ENCODE results near the gene APOBEC3A. TPM values are rescaled to one million over a fixed set of nuclear protein-coding genes. Genes with fewer than 3 reads are reported as not detected.

APOBEC3A gene
- total and polyA plus RNA-seq, 2 of the 13 experiments (the other 11 are each of a cell fraction or from before 2014, with no cell fraction given), result not detected

- in situ Hi-C loops (cut with HindIII; ENCODE audit: extremely low pct_ligation_motif_present, low pct_unique_long_range_greater_than_20kb), result no loop called here
- H3K9me3 ChIP-seq (ENCODE audit: low read length), result no peaks in the 10 kb centered on the region
- no peak overlapping the region for H3K9ac ChIP-seq (ENCODE audit: insufficient read depth, low read depth, low read length)
- DNase-seq (ENCODE audit: low spot score) (peak; percentile 67), FAIRE-seq (peak; percentile 68), ATAC-seq (peak; percentile 94)
- H3K27ac ChIP-seq (ENCODE audit: extremely low read length, insufficient read depth, low read length), result no peak overlapping the region
- H3K27me3 ChIP-seq (ENCODE audit: control insufficient read depth in 1 of 2, insufficient read depth in 2 of 2, low read length in 2 of 2), result no peaks in the 10 kb centered on the region
- WGBS (ENCODE audit: low lambda C conversion rate), result 8% methylated on average over 25 of the region's 27 CpGs
- H3K79me2 ChIP-seq (ENCODE audit: insufficient read depth, low read length), result no peaks in the 10 kb centered on the region
- peaks cover 27% of the 10 kb centered on the region for H3K4me1 ChIP-seq (ENCODE audit: insufficient read depth, low read length)
- ChIA-PET POLR2A (interaction anchor here (0.9 to 1.0 kb wide), 3 partner anchors 57 to 338 kb away, joined by 3 read pairs; partner anchors contain the start of gene RPL3), CTCF (ENCODE audit: low intra/inter-chr PET ratio, low total read pairs) (interaction anchor here (1.0 to 1.7 kb wide), 3 partner anchors 22 to 113 kb away, joined by 3 to 11 read pairs (median 7); no protein-coding TSS in a partner anchor)
- no peak overlapping the region for H2AFZ ChIP-seq (ENCODE audit: low read length)
- no peaks in the 10 kb centered on the region for H3K36me3 ChIP-seq (replicated peaks in 1 of 2; ENCODE audit: control insufficient read depth in 1 of 2, insufficient read depth in 2 of 2, low read length in 2 of 2)
- no TSS peak for BruUV-seq (replicated peaks)
- intact Hi-C loops (cut with micrococcal nuclease; ENCODE audit: unreplicated experiment), result no loop called here
- H3K4me2 ChIP-seq (ENCODE audit: low read depth, low read length), result peak overlapping the region; percentile 82
- H3K4me3 ChIP-seq (replicated peaks in 1 of 3; ENCODE audit: insufficient read depth in 1 of 3, low read depth in 2 of 3, low read length in 3 of 3), result peak overlapping the region; percentile 46 to 70 (median 51)
- no peaks in the 10 kb centered on the region for H4K20me1 ChIP-seq (ENCODE audit: insufficient read depth, low read length)
- TF ChIP-seq KDM2A (CRISPR knock-in tag; IDR thresholded peaks at IDR 0.05; ENCODE audit: borderline replicate concordance, low read depth), result peak; percentile 6; the same call in 1 of the 2 replicates
- TF ChIP-seq MEIS1 (CRISPR knock-in tag; IDR thresholded peaks at IDR 0.05; ENCODE audit: borderline replicate concordance), result no peak
- no peak for TF ChIP-seq ATF7 (IDR thresholded peaks at IDR 0.05)
- TF ChIP-seq ATF7 (CRISPR knock-in tag; IDR thresholded peaks at IDR 0.05), result no peak
- no peak for TF ChIP-seq ZNF781 (CRISPR knock-in tag; IDR thresholded peaks at IDR 0.05; ENCODE audit: borderline replicate concordance, not compliant biosample characterization)
- peak; percentile 91 for TF ChIP-seq ZNF777 (CRISPR knock-in tag; IDR thresholded peaks at IDR 0.05)
- 0 out of 2 replicates have a peak, but pooled peaks have one; percentile 6 for TF ChIP-seq ZMYM3 (CRISPR knock-in tag; IDR thresholded peaks at IDR 0.05)
- TF ChIP-seq, protein P1, sequence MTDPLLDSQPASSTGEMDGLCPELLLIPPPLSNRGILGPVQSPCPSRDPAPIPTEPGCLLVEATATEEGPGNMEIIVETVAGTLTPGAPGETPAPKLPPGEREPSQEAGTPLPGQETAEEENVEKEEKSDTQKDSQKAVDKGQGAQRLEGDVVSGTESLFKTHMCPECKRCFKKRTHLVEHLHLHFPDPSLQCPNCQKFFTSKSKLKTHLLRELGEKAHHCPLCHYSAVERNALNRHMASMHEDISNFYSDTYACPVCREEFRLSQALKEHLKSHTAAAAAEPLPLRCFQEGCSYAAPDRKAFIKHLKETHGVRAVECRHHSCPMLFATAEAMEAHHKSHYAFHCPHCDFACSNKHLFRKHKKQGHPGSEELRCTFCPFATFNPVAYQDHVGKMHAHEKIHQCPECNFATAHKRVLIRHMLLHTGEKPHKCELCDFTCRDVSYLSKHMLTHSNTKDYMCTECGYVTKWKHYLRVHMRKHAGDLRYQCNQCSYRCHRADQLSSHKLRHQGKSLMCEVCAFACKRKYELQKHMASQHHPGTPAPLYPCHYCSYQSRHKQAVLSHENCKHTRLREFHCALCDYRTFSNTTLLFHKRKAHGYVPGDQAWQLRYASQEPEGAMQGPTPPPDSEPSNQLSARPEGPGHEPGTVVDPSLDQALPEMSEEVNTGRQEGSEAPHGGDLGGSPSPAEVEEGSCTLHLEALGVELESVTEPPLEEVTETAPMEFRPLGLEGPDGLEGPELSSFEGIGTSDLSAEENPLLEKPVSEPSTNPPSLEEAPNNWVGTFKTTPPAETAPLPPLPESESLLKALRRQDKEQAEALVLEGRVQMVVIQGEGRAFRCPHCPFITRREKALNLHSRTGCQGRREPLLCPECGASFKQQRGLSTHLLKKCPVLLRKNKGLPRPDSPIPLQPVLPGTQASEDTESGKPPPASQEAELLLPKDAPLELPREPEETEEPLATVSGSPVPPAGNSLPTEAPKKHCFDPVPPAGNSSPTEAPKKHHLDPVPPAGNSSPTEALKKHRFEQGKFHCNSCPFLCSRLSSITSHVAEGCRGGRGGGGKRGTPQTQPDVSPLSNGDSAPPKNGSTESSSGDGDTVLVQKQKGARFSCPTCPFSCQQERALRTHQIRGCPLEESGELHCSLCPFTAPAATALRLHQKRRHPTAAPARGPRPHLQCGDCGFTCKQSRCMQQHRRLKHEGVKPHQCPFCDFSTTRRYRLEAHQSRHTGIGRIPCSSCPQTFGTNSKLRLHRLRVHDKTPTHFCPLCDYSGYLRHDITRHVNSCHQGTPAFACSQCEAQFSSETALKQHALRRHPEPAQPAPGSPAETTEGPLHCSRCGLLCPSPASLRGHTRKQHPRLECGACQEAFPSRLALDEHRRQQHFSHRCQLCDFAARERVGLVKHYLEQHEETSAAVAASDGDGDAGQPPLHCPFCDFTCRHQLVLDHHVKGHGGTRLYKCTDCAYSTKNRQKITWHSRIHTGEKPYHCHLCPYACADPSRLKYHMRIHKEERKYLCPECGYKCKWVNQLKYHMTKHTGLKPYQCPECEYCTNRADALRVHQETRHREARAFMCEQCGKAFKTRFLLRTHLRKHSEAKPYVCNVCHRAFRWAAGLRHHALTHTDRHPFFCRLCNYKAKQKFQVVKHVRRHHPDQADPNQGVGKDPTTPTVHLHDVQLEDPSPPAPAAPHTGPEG (CRISPR knock-in tag; IDR thresholded peaks at IDR 0.05), result peak; percentile 27; the same call in 1 of the 2 replicates
- peak; percentile 41 for TF ChIP-seq SAP130 (CRISPR knock-in tag; IDR thresholded peaks at IDR 0.05; ENCODE audit: low read depth)
- TF ChIP-seq HMGXB4 (CRISPR knock-in tag; IDR thresholded peaks at IDR 0.05; ENCODE audit: borderline replicate concordance in 1 of 2, low read depth in 1 of 2), result peak in 1 of 2 experiments; percentile 54; a peak in 1 of 4 replicates
- TF ChIP-seq ZBTB38 (CRISPR knock-in tag; IDR thresholded peaks at IDR 0.05), result no peak
- no peak for TF ChIP-seq ZNF496 (CRISPR knock-in tag; IDR thresholded peaks at IDR 0.05; ENCODE audit: insufficient replicate concordance)
- peak; percentile 7; the same call in 1 of the 2 replicates for TF ChIP-seq PITX1 (CRISPR knock-in tag; IDR thresholded peaks at IDR 0.05)
- no peak for TF ChIP-seq ZNF737 (CRISPR knock-in tag; IDR thresholded peaks at IDR 0.05; ENCODE audit: borderline replicate concordance)
These were observed 23.9 kb downstream of the APOBEC3A start for GRCh38 chr22:38981005-38981991.
